Naive thymus-derived CD4-positive, alpha-beta T cell (primary cell): Measurements from ENCODE around the gene ZNF521. TPM values are rescaled to one million over a fixed set of nuclear protein-coding genes. Genes with fewer than 3 reads are reported as not detected.

Source experiments
- ATAC-seq: fragments of 150-1000 bp; cut with Tn5 transposase; 2 replicates; pipeline ENCODE4 v1.10.0; 2021; ENCODE audit warnings: mild to moderate bottlenecking, moderate library complexity
- CTCF ChIA-PET: fragments of 350-600 bp; sonication (Branson Sonifier 250); formaldehyde crosslinking; loops from one replicate; lab custom pipeline; 2021; ENCODE audit warnings: antibody characterized with exemption; lab: Charles Lee
- POLR2A ChIA-PET: fragments of 350-600 bp; sonication (Branson Sonifier 250); formaldehyde crosslinking; loops from one replicate; lab custom pipeline; 2021; ENCODE audit warnings: antibody characterized with exemption, inconsistent platforms; lab: Charles Lee
- DNase-seq, 9 donors: peaks; one replicate each; pipeline versions ENCODE4 v3.0.0 to v3.0.0-alpha.2; 2020 to 2022; ENCODE audit warnings: mixed read lengths in 1 of 9
- H3K27ac ChIP-seq: one replicate; pipeline ENCODE4 v1.7.0; 2013; ENCODE audit warnings: mild to moderate bottlenecking, low read depth, low read length, moderate library complexity
- H3K27me3 ChIP-seq, 2 donors: one replicate each; pipeline ENCODE4 v1.7.0; 2013; ENCODE audit warnings: low read length in 2 of 2, mild to moderate bottlenecking in 2 of 2, moderate library complexity in 2 of 2; ENCODE audit not compliant: control insufficient read depth in 2 of 2, insufficient read depth in 2 of 2
- H3K36me3 ChIP-seq, 3 experiments: 1 replicate in 2 of 3; 2 replicates in 1 of 3; pipeline ENCODE4 v1.7.0; 2013; ENCODE audit warnings: low read length in 3 of 3, mild to moderate bottlenecking in 3 of 3, moderate library complexity in 1 of 3; ENCODE audit not compliant: insufficient read depth in 3 of 3, control insufficient read depth in 2 of 3
- H3K4me1 ChIP-seq, 2 donors: one replicate each; pipeline ENCODE4 v1.7.0; 2013; ENCODE audit warnings: low read length in 2 of 2, mild to moderate bottlenecking in 2 of 2, moderate library complexity in 1 of 2; ENCODE audit not compliant: control insufficient read depth in 2 of 2, insufficient read depth in 2 of 2
- H3K4me3 ChIP-seq: 2 replicates; pipeline ENCODE4 v1.7.0; 2013; ENCODE audit warnings: mild to moderate bottlenecking, low read length
- H3K9me3 ChIP-seq, 3 experiments: 1 replicate in 2 of 3; 2 replicates in 1 of 3; pipeline ENCODE4 v1.7.0; 2013; ENCODE audit warnings: low read length in 3 of 3; ENCODE audit not compliant: control insufficient read depth in 2 of 3
- H3K27ac Mint-ChIP-seq, 9 donors: one replicate each; pipeline ENCODE4 v1.8.0; 2020 to 2022; ENCODE audit warnings: mixed read lengths in 9 of 9, mild to moderate bottlenecking in 8 of 9, moderate library complexity in 5 of 9, inconsistent platforms in 2 of 9
- H3K27me3 Mint-ChIP-seq, 5 donors: one replicate each; pipeline ENCODE4 v1.8.0; 2021 to 2022; ENCODE audit warnings: mixed read lengths in 5 of 5, mild to moderate bottlenecking in 1 of 5
- H3K36me3 Mint-ChIP-seq, 5 donors: one replicate each; pipeline ENCODE4 v1.8.0; 2020 to 2022; ENCODE audit warnings: mixed read lengths in 5 of 5, mild to moderate bottlenecking in 3 of 5, inconsistent platforms in 1 of 5
- H3K4me1 Mint-ChIP-seq, 7 donors: one replicate each; pipeline ENCODE4 v1.8.0; 2020 to 2022; ENCODE audit warnings: mixed read lengths in 7 of 7, mild to moderate bottlenecking in 3 of 7, inconsistent platforms in 1 of 7
- H3K4me3 Mint-ChIP-seq, 10 donors: one replicate each; pipeline ENCODE4 v1.8.0; 2020 to 2022; ENCODE audit warnings: mild to moderate bottlenecking in 10 of 10, mixed read lengths in 10 of 10, moderate library complexity in 6 of 10, inconsistent platforms in 2 of 10
- H3K9me3 Mint-ChIP-seq, 11 donors: one replicate each; pipeline ENCODE4 v1.8.0; 2020 to 2022; ENCODE audit warnings: mixed read lengths in 11 of 11, mild to moderate bottlenecking in 4 of 11, inconsistent platforms in 1 of 11, moderate library complexity in 1 of 11
- intact Hi-C, 2 donors: fragments of 100-400 bp; cut with micrococcal nuclease; formaldehyde crosslinking; loops; one replicate each; pipeline ENCODE4 v1.15.1; 2023
- polyA plus RNA-seq, 2 donors: library from polyadenylated mRNA; unstranded; fragments of 300-500 nt; fragmentation: Illumina TruSeq; gene quantifications; one replicate each; pipeline ENCODE4 v1.2.3, GENCODE V29; 2021
- total RNA-seq, 6 experiments: library from RNA in 5 of 6; stranded (reverse) in 5 of 6; gene quantifications; 1 replicate in 5 of 6; 2 replicates in 1 of 6; pipeline ENCODE4 v1.2.3 and lab custom pipeline; 2021 to 2026

ZNF521 gene
- total and polyA plus RNA-seq, 7 experiments from 2014 or later, result 1.1 to 4.4 TPM; not detected in 5

GRCh38 chr18:25250474-25250851 is 101.5 kb downstream of the ZNF521 start:
- no peaks in the 10 kb centered on the region for H3K4me1 Mint-ChIP-seq
- Histone ChIP-seq H3K27ac (no peak overlapping the region), H3K4me1 (no peaks in the 10 kb centered on the region), H3K9me3 (no peaks in the 10 kb centered on the region), H3K27me3 (no peaks in the 10 kb centered on the region), H3K4me3 (no peak overlapping the region), H3K36me3 (no peaks in the 10 kb centered on the region)
- DNase-seq, result no peak
- CTCF ChIA-PET, result no interaction called here
- no peak overlapping the region for H3K27ac Mint-ChIP-seq
- peaks cover 0 to 14% (median 0%) of the 10 kb centered on the region in 5 donors for H3K27me3 Mint-ChIP-seq
- POLR2A ChIA-PET, result no interaction called here
- H3K9me3 Mint-ChIP-seq, result no peaks in the 10 kb centered on the region
- no peak overlapping the region for H3K4me3 Mint-ChIP-seq
- no peak for ATAC-seq
- intact Hi-C loops, result no loop called here
- no peaks in the 10 kb centered on the region for H3K36me3 Mint-ChIP-seq

DNA sequence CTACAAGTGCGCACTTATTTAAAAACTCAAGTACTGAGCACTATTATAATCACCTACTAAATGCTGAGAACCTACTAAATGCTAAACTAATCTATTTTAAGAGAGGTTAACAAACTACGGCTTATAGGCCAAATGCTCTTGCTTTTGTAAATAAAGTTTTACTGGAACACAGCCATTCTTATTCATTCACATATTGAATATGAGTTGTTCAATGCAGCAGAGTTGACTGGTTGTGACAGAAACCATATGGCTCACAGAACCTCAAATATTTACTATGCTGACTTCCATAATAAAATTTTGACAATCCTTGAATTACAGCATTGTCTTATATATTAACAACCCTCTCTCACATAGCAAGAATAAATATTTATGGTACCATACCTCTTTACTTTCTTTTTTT is 103.2 kb downstream of the ZNF521 start:
- H3K4me3 ChIP-seq, result no peak overlapping the region
- ATAC-seq (no peak), DNase-seq (no peak)
- H3K27me3 Mint-ChIP-seq, result peaks cover 0 to 14% (median 0%) of the 10 kb centered on the region in 5 donors
- POLR2A ChIA-PET, result no interaction called here
- H3K27ac ChIP-seq, result no peak overlapping the region
- no peaks in the 10 kb centered on the region for H3K36me3 ChIP-seq
- H3K27ac Mint-ChIP-seq, result no peak overlapping the region
- no peaks in the 10 kb centered on the region for H3K36me3 Mint-ChIP-seq
- CTCF ChIA-PET, result no interaction called here
- intact Hi-C loops, result no loop called here
- no peaks in the 10 kb centered on the region for H3K9me3 Mint-ChIP-seq
- H3K4me1 ChIP-seq, result no peaks in the 10 kb centered on the region
- H3K9me3 ChIP-seq, result no peaks in the 10 kb centered on the region
- no peak overlapping the region for H3K4me3 Mint-ChIP-seq
- H3K4me1 Mint-ChIP-seq, result no peaks in the 10 kb centered on the region
- H3K27me3 ChIP-seq, result no peaks in the 10 kb centered on the region

DNA sequence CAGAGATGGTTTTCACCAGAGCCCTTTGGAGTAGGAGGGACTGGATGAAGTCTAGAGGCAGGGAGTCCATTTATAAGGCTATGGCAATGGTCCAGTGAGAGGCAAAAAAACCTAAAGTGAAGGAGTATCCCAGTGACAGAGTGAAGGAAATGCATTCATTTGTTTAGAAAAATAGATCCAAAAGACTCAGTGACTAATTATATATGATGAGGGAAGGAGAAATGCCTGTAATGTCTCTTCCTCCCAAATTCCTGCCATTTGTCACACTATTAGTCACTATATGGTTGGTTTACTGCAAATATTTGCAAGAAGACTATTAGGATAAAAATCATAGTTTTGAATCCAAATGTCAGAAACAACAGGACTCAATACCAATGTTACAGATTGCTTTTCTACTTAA is 104.2 kb downstream of the ZNF521 start:
- intact Hi-C loops, result no loop called here
- Mint-ChIP-seq H3K36me3 (no peaks in the 10 kb centered on the region), H3K4me1 (no peaks in the 10 kb centered on the region), H3K27ac (no peak overlapping the region), H3K27me3 (peaks cover 0 to 14% (median 0%) of the 10 kb centered on the region in 5 donors), H3K9me3 (peaks cover 0 to 3% (median 0%) of the 10 kb centered on the region in 11 donors), H3K4me3 (no peak overlapping the region)
- ATAC-seq (no peak), DNase-seq (no peak)
- Histone ChIP-seq H3K36me3 (no peaks in the 10 kb centered on the region), H3K4me1 (no peaks in the 10 kb centered on the region), H3K4me3 (no peak overlapping the region), H3K27me3 (no peaks in the 10 kb centered on the region), H3K9me3 (no peaks in the 10 kb centered on the region), H3K27ac (no peak overlapping the region)
- ChIA-PET POLR2A (no interaction called here), CTCF (no interaction called here)

- H3K27me3 Mint-ChIP-seq, result peaks cover 0 to 10% (median 0%) of the 10 kb centered on the region in 5 donors
- no peaks in the 10 kb centered on the region for H3K36me3 Mint-ChIP-seq
- Histone ChIP-seq H3K27ac (no peak overlapping the region), H3K27me3 (no peaks in the 10 kb centered on the region), H3K36me3 (no peaks in the 10 kb centered on the region), H3K4me1 (no peaks in the 10 kb centered on the region), H3K9me3 (no peaks in the 10 kb centered on the region), H3K4me3 (no peak overlapping the region)
- ChIA-PET POLR2A (no interaction called here), CTCF (no interaction called here)
- intact Hi-C loops, result no loop called here
- H3K27ac Mint-ChIP-seq, result no peak overlapping the region
- DNase-seq (no peak), ATAC-seq (no peak)
- H3K4me1 Mint-ChIP-seq, result peaks cover 0 to 2% (median 0%) of the 10 kb centered on the region in 7 donors
- H3K9me3 Mint-ChIP-seq, result peaks cover 0 to 3% (median 0%) of the 10 kb centered on the region in 11 donors
- no peak overlapping the region for H3K4me3 Mint-ChIP-seq
Observed at GRCh38 chr18:25244924-25245698, 106.9 kb downstream of the ZNF521 start.

GRCh38 chr18:25244170-25244569 is 107.8 kb downstream of the ZNF521 start:
- Mint-ChIP-seq H3K27ac (no peak overlapping the region), H3K27me3 (peaks cover 0 to 10% (median 0%) of the 10 kb centered on the region in 5 donors), H3K4me3 (no peak overlapping the region), H3K36me3 (no peaks in the 10 kb centered on the region), H3K9me3 (peaks cover 0 to 3% (median 0%) of the 10 kb centered on the region in 11 donors), H3K4me1 (peaks cover 0 to 2% (median 0%) of the 10 kb centered on the region in 7 donors)
- ATAC-seq (no peak), DNase-seq (no peak)
- H3K4me1 ChIP-seq, result peaks cover 0 to 4% of the 10 kb centered on the region in 2 donors
- no peak overlapping the region for H3K27ac ChIP-seq
- H3K9me3 ChIP-seq, result no peaks in the 10 kb centered on the region
- no peak overlapping the region for H3K4me3 ChIP-seq
- intact Hi-C loops, result no loop called here
- ChIA-PET CTCF (no interaction called here), POLR2A (no interaction called here)
- no peaks in the 10 kb centered on the region for H3K27me3 ChIP-seq
- no peaks in the 10 kb centered on the region for H3K36me3 ChIP-seq

GRCh38 chr18:25243754-25244153 is 108.2 kb downstream of the ZNF521 start:
- Mint-ChIP-seq H3K9me3 (peaks cover 0 to 3% (median 0%) of the 10 kb centered on the region in 11 donors), H3K4me3 (no peak overlapping the region), H3K27ac (no peak overlapping the region), H3K4me1 (peaks cover 0 to 2% (median 0%) of the 10 kb centered on the region in 7 donors), H3K27me3 (peaks cover 0 to 10% (median 0%) of the 10 kb centered on the region in 5 donors), H3K36me3 (no peaks in the 10 kb centered on the region)
- H3K36me3 ChIP-seq, result no peaks in the 10 kb centered on the region
- H3K27ac ChIP-seq, result no peak overlapping the region
- no peak overlapping the region for H3K4me3 ChIP-seq
- no peak for DNase-seq
- H3K9me3 ChIP-seq, result no peaks in the 10 kb centered on the region
- H3K4me1 ChIP-seq, result peaks cover 0 to 4% of the 10 kb centered on the region in 2 donors
- ATAC-seq, result no peak
- H3K27me3 ChIP-seq, result no peaks in the 10 kb centered on the region
- CTCF ChIA-PET, result no interaction called here
- intact Hi-C loops, result no loop called here
- POLR2A ChIA-PET, result no interaction called here

GRCh38 chr18:25243257-25243656 is 108.7 kb downstream of the ZNF521 start:
- Mint-ChIP-seq H3K27me3 (peaks cover 0 to 10% (median 0%) of the 10 kb centered on the region in 5 donors), H3K4me3 (no peak overlapping the region), H3K4me1 (peaks cover 0 to 2% (median 0%) of the 10 kb centered on the region in 7 donors), H3K9me3 (peaks cover 0 to 3% (median 0%) of the 10 kb centered on the region in 11 donors), H3K27ac (no peak overlapping the region), H3K36me3 (no peaks in the 10 kb centered on the region)
- DNase-seq (no peak), ATAC-seq (no peak)
- H3K9me3 ChIP-seq, result no peaks in the 10 kb centered on the region
- H3K4me1 ChIP-seq, result peaks cover 0 to 4% of the 10 kb centered on the region in 2 donors
- H3K27me3 ChIP-seq, result no peaks in the 10 kb centered on the region
- H3K36me3 ChIP-seq, result no peaks in the 10 kb centered on the region
- H3K27ac ChIP-seq, result no peak overlapping the region
- intact Hi-C loops, result no loop called here
- POLR2A ChIA-PET, result no interaction called here
- CTCF ChIA-PET, result no interaction called here
- no peak overlapping the region for H3K4me3 ChIP-seq
